ENCODE results near the gene PSMC4.
A peak's percentile ranks its signal among the peaks of the same experiment; 100 is the strongest.

The PSMC4 gene

GRCh38 chr19:39963898-39964297, 7.1 kb upstream of the PSMC4 start:
- Mint-ChIP-seq H3K27me3 (no peaks in the 10 kb centered on the region), H3K36me3 (ENCODE audit: low read depth) (peaks cover 3% of the 10 kb centered on the region), H3K27ac (peak overlapping the region; percentile 37), H3K4me3 (no peak overlapping the region), H3K4me1 (peaks cover 36% of the 10 kb centered on the region), H3K9me3 (no peaks in the 10 kb centered on the region)
- DNase-seq (no peak), ATAC-seq (no peak)

- H3K36me3 Mint-ChIP-seq (ENCODE audit: low read depth) = peaks cover 18% of the 10 kb centered on the region
- no peak overlapping the region for H3K27ac Mint-ChIP-seq
- H3K9me3 Mint-ChIP-seq = no peaks in the 10 kb centered on the region
- peaks cover 37% of the 10 kb centered on the region for H3K4me1 Mint-ChIP-seq
- DNase-seq = no peak
- no peak for ATAC-seq
- H3K4me3 Mint-ChIP-seq = no peak overlapping the region
- no peaks in the 10 kb centered on the region for H3K27me3 Mint-ChIP-seq
Measured at GRCh38 chr19:39966617-39967016, 4.3 kb upstream of the PSMC4 start.

GRCh38 chr19:39967561-39967960, 3.4 kb upstream of the PSMC4 start:
- no peaks in the 10 kb centered on the region for H3K27me3 Mint-ChIP-seq
- no peak for DNase-seq
- H3K27ac Mint-ChIP-seq = no peak overlapping the region

GRCh38 chr19:39968789-39969188, 2.2 kb upstream of the PSMC4 start:
- Mint-ChIP-seq H3K4me1 (peaks cover 49% of the 10 kb centered on the region), H3K27ac (peak overlapping the region; percentile 97)

More at GRCh38 chr19:39967561-39967960, 3.4 kb upstream of the PSMC4 start:
- H3K9me3 Mint-ChIP-seq = no peaks in the 10 kb centered on the region
- no peak overlapping the region for H3K4me3 Mint-ChIP-seq
- H3K4me1 Mint-ChIP-seq = peaks cover 45% of the 10 kb centered on the region
- peaks cover 26% of the 10 kb centered on the region for H3K36me3 Mint-ChIP-seq (ENCODE audit: low read depth)
- no peak for ATAC-seq

GRCh38 chr19:39969266-39969665, 1.7 kb upstream of the PSMC4 start:
- ATAC-seq (no peak), DNase-seq (no peak)
- peaks cover 34% of the 10 kb centered on the region for H3K36me3 Mint-ChIP-seq (ENCODE audit: low read depth)
- H3K27ac Mint-ChIP-seq = peak overlapping the region; percentile 97
- peak overlapping the region; percentile 95 for H3K4me3 Mint-ChIP-seq
- H3K27me3 Mint-ChIP-seq = no peaks in the 10 kb centered on the region
- H3K9me3 Mint-ChIP-seq = no peaks in the 10 kb centered on the region
- H3K4me1 Mint-ChIP-seq = peaks cover 46% of the 10 kb centered on the region

More at GRCh38 chr19:39968789-39969188, 2.2 kb upstream of the PSMC4 start:
- Mint-ChIP-seq H3K9me3 (no peaks in the 10 kb centered on the region), H3K27me3 (no peaks in the 10 kb centered on the region), H3K4me3 (peak overlapping the region; percentile 95), H3K36me3 (ENCODE audit: low read depth) (peaks cover 32% of the 10 kb centered on the region)
- DNase-seq = no peak
- no peak for ATAC-seq

GRCh38 chr19:39969681-39970424, 1.1 kb upstream of the PSMC4 start:
- peak overlapping the region; percentile 95 for H3K4me3 Mint-ChIP-seq

GRCh38 chr19:39970425-39970674, 615 bp upstream of the PSMC4 start:
- no peak for DNase-seq
- Mint-ChIP-seq H3K9me3 (no peaks in the 10 kb centered on the region), H3K27me3 (no peaks in the 10 kb centered on the region), H3K36me3 (ENCODE audit: low read depth) (peaks cover 44% of the 10 kb centered on the region), H3K4me3 (peak overlapping the region; percentile 95), H3K4me1 (peaks cover 46% of the 10 kb centered on the region), H3K27ac (peak overlapping the region; percentile 97)
- ATAC-seq = peak; percentile 29

More at GRCh38 chr19:39969681-39970424, 1.1 kb upstream of the PSMC4 start:
- DNase-seq = no peak
- H3K9me3 Mint-ChIP-seq = no peaks in the 10 kb centered on the region
- no peak for ATAC-seq
- peaks cover 46% of the 10 kb centered on the region for H3K4me1 Mint-ChIP-seq
- peaks cover 40% of the 10 kb centered on the region for H3K36me3 Mint-ChIP-seq (ENCODE audit: low read depth)
- H3K27ac Mint-ChIP-seq = peak overlapping the region; percentile 97
- H3K27me3 Mint-ChIP-seq = no peaks in the 10 kb centered on the region

GRCh38 chr19:39971380-39972035, 543 bp downstream of the PSMC4 start:
- Mint-ChIP-seq H3K9me3 (no peaks in the 10 kb centered on the region), H3K27me3 (no peaks in the 10 kb centered on the region), H3K27ac (peak overlapping the region; percentile 97), H3K4me3 (peak overlapping the region; percentile 95), H3K4me1 (peaks cover 47% of the 10 kb centered on the region), H3K36me3 (ENCODE audit: low read depth) (peaks cover 49% of the 10 kb centered on the region)
- DNase-seq (no peak), ATAC-seq (no peak)

GRCh38 chr19:39974377-39975155, 3.6 kb downstream of the PSMC4 start:
- Mint-ChIP-seq H3K4me3 (peak overlapping the region; percentile 3), H3K36me3 (ENCODE audit: low read depth) (peaks cover 69% of the 10 kb centered on the region), H3K27ac (no peak overlapping the region), H3K27me3 (no peaks in the 10 kb centered on the region), H3K4me1 (peaks cover 31% of the 10 kb centered on the region), H3K9me3 (no peaks in the 10 kb centered on the region)
- ATAC-seq (no peak), DNase-seq (no peak)

- Mint-ChIP-seq H3K27ac (no peak overlapping the region), H3K4me1 (peaks cover 3% of the 10 kb centered on the region), H3K4me3 (no peak overlapping the region), H3K36me3 (ENCODE audit: low read depth) (peaks cover 80% of the 10 kb centered on the region), H3K27me3 (no peaks in the 10 kb centered on the region), H3K9me3 (peaks cover 32% of the 10 kb centered on the region)
- ATAC-seq (no peak), DNase-seq (no peak)
Measured at GRCh38 chr19:39982883-39983282, 11.9 kb downstream of the PSMC4 start.

GRCh38 chr19:39983695-39984300, 12.8 kb downstream of the PSMC4 start:
- no peak overlapping the region for H3K4me3 Mint-ChIP-seq
- ATAC-seq = no peak
- H3K27me3 Mint-ChIP-seq = no peaks in the 10 kb centered on the region

GRCh38 chr19:39986643-39987042, 15.7 kb downstream of the PSMC4 start:
- ATAC-seq = no peak
- Mint-ChIP-seq H3K36me3 (ENCODE audit: low read depth) (peaks cover 50% of the 10 kb centered on the region), H3K27me3 (no peaks in the 10 kb centered on the region), H3K4me3 (no peak overlapping the region), H3K4me1 (peaks cover 17% of the 10 kb centered on the region), H3K27ac (no peak overlapping the region), H3K9me3 (peaks cover 33% of the 10 kb centered on the region)
- no peak for DNase-seq

More at GRCh38 chr19:39983695-39984300, 12.8 kb downstream of the PSMC4 start:
- Mint-ChIP-seq H3K27ac (no peak overlapping the region), H3K36me3 (ENCODE audit: low read depth) (peaks cover 71% of the 10 kb centered on the region), H3K9me3 (peaks cover 33% of the 10 kb centered on the region), H3K4me1 (peaks cover 3% of the 10 kb centered on the region)
- no peak for DNase-seq

- no peak overlapping the region for H3K4me3 Mint-ChIP-seq
- H3K4me1 Mint-ChIP-seq = peaks cover 19% of the 10 kb centered on the region
- no peak for ATAC-seq
- peaks cover 47% of the 10 kb centered on the region for H3K36me3 Mint-ChIP-seq (ENCODE audit: low read depth)
- H3K27ac Mint-ChIP-seq = no peak overlapping the region
- peaks cover 33% of the 10 kb centered on the region for H3K9me3 Mint-ChIP-seq
- DNase-seq = no peak
- no peaks in the 10 kb centered on the region for H3K27me3 Mint-ChIP-seq
Measured at GRCh38 chr19:39987167-39987566, 16.2 kb downstream of the PSMC4 start.

GRCh38 chr19:39987596-39987995, 16.6 kb downstream of the PSMC4 start:
- Mint-ChIP-seq H3K27me3 (no peaks in the 10 kb centered on the region), H3K36me3 (ENCODE audit: low read depth) (peaks cover 43% of the 10 kb centered on the region)

More at GRCh38 chr19:39987596-39987995, 16.6 kb downstream of the PSMC4 start:
- DNase-seq (no peak), ATAC-seq (no peak)
- Mint-ChIP-seq H3K4me3 (no peak overlapping the region), H3K4me1 (peaks cover 21% of the 10 kb centered on the region), H3K9me3 (peaks cover 33% of the 10 kb centered on the region), H3K27ac (no peak overlapping the region)
